Chondrocyte (in vitro differentiated cells): ENCODE measurements around the gene PLXNA3. TPM values are rescaled to one million over a fixed set of nuclear protein-coding genes. Genes with fewer than 3 reads are reported as not detected.
A peak's percentile ranks its signal among the peaks of the same experiment; 100 is the strongest.

Source experiments
- DNase-seq: peaks from one replicate; pipeline ENCODE4 v3.0.0; 2021; ENCODE audit warnings: mixed read lengths, low spot score
- H3K27ac Mint-ChIP-seq: one replicate; pipeline ENCODE4 v1.8.0; 2021; ENCODE audit warnings: mild to moderate bottlenecking, moderate library complexity, mixed read lengths; ENCODE audit not compliant: unreplicated experiment
- H3K27me3 Mint-ChIP-seq: 2 replicates; pipeline ENCODE4 v1.8.0; 2021; ENCODE audit warnings: low read depth, mixed read lengths
- H3K36me3 Mint-ChIP-seq: 2 replicates; pipeline ENCODE4 v1.8.0; 2021; ENCODE audit warnings: low read depth, mixed read lengths
- H3K4me1 Mint-ChIP-seq: 2 replicates; pipeline ENCODE4 v1.8.0; 2021; ENCODE audit warnings: low read depth, mild to moderate bottlenecking, mixed read lengths
- H3K4me3 Mint-ChIP-seq: one replicate; pipeline ENCODE4 v1.8.0; 2021; ENCODE audit warnings: mild to moderate bottlenecking, moderate library complexity, mixed read lengths; ENCODE audit not compliant: unreplicated experiment
- H3K9me3 Mint-ChIP-seq: 2 replicates; pipeline ENCODE4 v1.8.0; 2021; ENCODE audit warnings: low read depth, mixed read lengths
- CTCF ChIP-seq: fragments of 200-600 bp; sonication (generic); IDR thresholded peaks from 2 replicates; pipeline ENCODE4 v1.5.0; 2021; ENCODE audit warnings: antibody characterized with exemption, mild to moderate bottlenecking, moderate library complexity
- total RNA-seq: library from RNA; stranded (reverse); gene quantifications from 3 replicates; pipeline ENCODE4 v1.2.1, GENCODE V29; 2021

The PLXNA3 gene
- total RNA-seq, 1 donor from 2014 or later: 205 TPM

GRCh38 chrX:154426916-154427770 is 30.9 kb upstream of the PLXNA3 start:
- no peak for DNase-seq
- Mint-ChIP-seq H3K9me3 (no peaks in the 10 kb centered on the region), H3K27me3 (no peaks in the 10 kb centered on the region), H3K27ac (peak overlapping the region; percentile 65), H3K4me1 (peaks cover 30% of the 10 kb centered on the region), H3K36me3 (no peaks in the 10 kb centered on the region), H3K4me3 (peak overlapping the region; percentile 25)
- TF ChIP-seq CTCF: no peak

DNA sequence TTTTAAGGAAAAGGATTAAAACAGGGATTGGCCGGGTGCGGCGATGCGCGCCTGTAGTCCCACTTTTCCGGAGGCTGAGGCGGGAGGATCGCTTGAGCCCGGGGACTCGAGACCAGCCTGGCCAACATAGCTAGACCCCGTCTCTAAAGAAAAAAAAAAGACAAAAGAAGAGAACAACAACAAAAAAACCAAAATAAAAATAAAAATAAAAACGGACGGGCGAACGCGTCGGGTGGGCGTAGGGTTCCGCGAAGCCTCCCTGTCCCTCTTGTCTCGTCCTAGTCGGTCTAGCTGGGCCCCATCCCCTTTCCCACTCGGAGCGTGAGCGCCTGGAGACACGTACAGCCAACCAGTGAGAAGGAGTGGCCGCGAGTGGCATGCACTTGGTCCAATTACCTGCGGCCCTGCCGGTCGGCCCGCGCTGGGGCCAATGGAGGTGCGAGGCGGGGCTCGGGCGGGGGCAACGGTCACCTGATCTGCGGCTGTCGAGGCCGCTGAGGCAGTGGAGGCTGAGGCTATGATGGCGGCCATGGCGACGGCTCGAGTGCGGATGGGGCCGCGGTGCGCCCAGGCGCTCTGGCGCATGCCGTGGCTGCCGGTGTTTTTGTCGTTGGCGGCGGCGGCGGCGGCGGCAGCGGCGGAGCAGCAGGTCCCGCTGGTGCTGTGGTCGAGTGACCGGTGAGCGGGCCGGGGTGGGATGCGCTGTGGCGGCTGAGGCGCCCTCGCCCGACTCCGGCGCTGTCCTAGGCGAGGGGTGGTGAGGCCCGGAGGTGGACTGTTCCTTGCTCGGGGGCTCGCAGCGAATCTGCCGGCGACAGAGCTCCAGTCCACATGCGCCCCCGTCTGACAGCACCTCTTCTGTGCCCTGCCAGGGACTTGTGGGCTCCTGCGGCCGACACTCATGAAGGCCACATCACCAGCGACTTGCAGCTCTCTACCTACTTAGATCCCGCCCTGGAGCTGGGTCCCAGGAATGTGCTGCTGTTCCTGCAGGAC is 29.6 kb upstream of the PLXNA3 start, which contains the start of gene ATP6AP1:
ATP6AP1 (plus strand) TSS at position 502 of the 996 bp plus-strand sequence; CDS start at position 518, 16 bp downstream.
- H3K9me3 Mint-ChIP-seq: no peaks in the 10 kb centered on the region

GRCh38 chrX:154429711-154430110 is 28.4 kb upstream of the PLXNA3 start:
- Mint-ChIP-seq H3K36me3 (peaks cover 2% of the 10 kb centered on the region), H3K4me1 (peaks cover 30% of the 10 kb centered on the region), H3K27me3 (no peaks in the 10 kb centered on the region), H3K9me3 (no peaks in the 10 kb centered on the region), H3K27ac (no peak overlapping the region), H3K4me3 (peak overlapping the region; percentile 75)
- no peak for TF ChIP-seq CTCF
- no peak for DNase-seq

More for the DNA sequence above, 29.6 kb upstream of the PLXNA3 start, which contains the start of gene ATP6AP1:
- peak; percentile 30 for TF ChIP-seq CTCF
- no peak for DNase-seq
- peak within 1 kb of the TSS; percentile 75 for H3K4me3 Mint-ChIP-seq
- H3K4me1 Mint-ChIP-seq: peaks cover 30% of the 10 kb centered on the region
- peaks cover 2% of the 10 kb centered on the region for H3K36me3 Mint-ChIP-seq
- H3K27ac Mint-ChIP-seq: peak within 1 kb of the TSS; percentile 65
- H3K27me3 Mint-ChIP-seq: no peaks in the 10 kb centered on the region

GRCh38 chrX:154430479-154430878 is 27.6 kb upstream of the PLXNA3 start:
- no peaks in the 10 kb centered on the region for H3K9me3 Mint-ChIP-seq
- H3K4me1 Mint-ChIP-seq: peaks cover 30% of the 10 kb centered on the region
- no peak overlapping the region for H3K27ac Mint-ChIP-seq
- no peak for TF ChIP-seq CTCF
- H3K4me3 Mint-ChIP-seq: no peak overlapping the region
- H3K27me3 Mint-ChIP-seq: no peaks in the 10 kb centered on the region
- H3K36me3 Mint-ChIP-seq: peaks cover 2% of the 10 kb centered on the region
- DNase-seq: no peak

GRCh38 chrX:154430916-154431315 is 27.2 kb upstream of the PLXNA3 start:
- no peak for TF ChIP-seq CTCF
- no peaks in the 10 kb centered on the region for H3K9me3 Mint-ChIP-seq
- H3K27ac Mint-ChIP-seq: no peak overlapping the region
- DNase-seq: no peak
- no peaks in the 10 kb centered on the region for H3K27me3 Mint-ChIP-seq
- peaks cover 2% of the 10 kb centered on the region for H3K36me3 Mint-ChIP-seq
- no peak overlapping the region for H3K4me3 Mint-ChIP-seq
- H3K4me1 Mint-ChIP-seq: peaks cover 30% of the 10 kb centered on the region
